Activated CD4-positive, alpha-beta memory T cell treated with anti-CD3 and anti-CD28 coated beads, Interleukin-2, amount 10 ng/mL, durations not matched to agents 7 days and 5 days (primary cell): ENCODE measurements around the gene RPL9. TPM values are rescaled to one million over a fixed set of nuclear protein-coding genes. Genes with fewer than 3 reads are reported as not detected.
"Not testable (repeated sequence)": the region's sequence is repeated elsewhere in the genome, so short reads cannot be mapped to it uniquely, and the experiment has no call there.

Source experiments
- CTCF ChIA-PET: fragments of 350-600 bp; sonication (Branson Sonifier 250); formaldehyde crosslinking; loops from one replicate; lab custom pipeline; 2021; ENCODE audit warnings: antibody characterized with exemption, inconsistent platforms; lab: Charles Lee
- POLR2A ChIA-PET: fragments of 350-600 bp; sonication (Branson Sonifier 250); formaldehyde crosslinking; loops from one replicate; lab custom pipeline; 2021; ENCODE audit warnings: antibody characterized with exemption; lab: Charles Lee
- DNase-seq: peaks from one replicate; pipeline ENCODE4 v3.0.0-alpha.2; 2020
- H3K27ac Mint-ChIP-seq: one replicate; pipeline ENCODE4 v1.8.0; 2021; ENCODE audit warnings: mild to moderate bottlenecking, mixed read lengths
- H3K27me3 Mint-ChIP-seq: one replicate; pipeline ENCODE4 v1.8.0; 2021; ENCODE audit warnings: mixed read lengths
- H3K36me3 Mint-ChIP-seq: one replicate; pipeline ENCODE4 v1.8.0; 2021; ENCODE audit warnings: low read depth, mixed read lengths
- H3K4me1 Mint-ChIP-seq: one replicate; pipeline ENCODE4 v1.8.0; 2021; ENCODE audit warnings: mixed read lengths
- H3K4me3 Mint-ChIP-seq: one replicate; pipeline ENCODE4 v1.8.0; 2021; ENCODE audit warnings: mild to moderate bottlenecking, mixed read lengths
- H3K9me3 Mint-ChIP-seq: one replicate; pipeline ENCODE4 v1.8.0; 2021; ENCODE audit warnings: mixed read lengths
- total RNA-seq, 2 experiments: library from RNA; stranded (reverse); gene quantifications; one replicate each; pipeline ENCODE4 v1.2.3, GENCODE V29; 2021

RPL9 gene
- total RNA-seq, 2 experiments from 2014 or later = 891 to 916 TPM

- CTCF ChIA-PET = interaction anchor here (1.7 kb wide), 1 partner anchor 12 kb away, joined by 7 read pairs; no protein-coding TSS in a partner anchor
- H3K4me3 Mint-ChIP-seq = no peak overlapping the region
- no peak overlapping the region for H3K27ac Mint-ChIP-seq
- POLR2A ChIA-PET = interaction anchor here (1.2 kb wide), 1 partner anchor 12 kb away, joined by 3 read pairs; no protein-coding TSS in a partner anchor
- no peaks in the 10 kb centered on the region for H3K27me3 Mint-ChIP-seq
- H3K36me3 Mint-ChIP-seq = no peaks in the 10 kb centered on the region
- no peak for DNase-seq
- H3K9me3 Mint-ChIP-seq = no peaks in the 10 kb centered on the region
- no peaks in the 10 kb centered on the region for H3K4me1 Mint-ChIP-seq
Observed at GRCh38 chr4:39480902-39481695, 22.4 kb upstream of the RPL9 start.

DNA sequence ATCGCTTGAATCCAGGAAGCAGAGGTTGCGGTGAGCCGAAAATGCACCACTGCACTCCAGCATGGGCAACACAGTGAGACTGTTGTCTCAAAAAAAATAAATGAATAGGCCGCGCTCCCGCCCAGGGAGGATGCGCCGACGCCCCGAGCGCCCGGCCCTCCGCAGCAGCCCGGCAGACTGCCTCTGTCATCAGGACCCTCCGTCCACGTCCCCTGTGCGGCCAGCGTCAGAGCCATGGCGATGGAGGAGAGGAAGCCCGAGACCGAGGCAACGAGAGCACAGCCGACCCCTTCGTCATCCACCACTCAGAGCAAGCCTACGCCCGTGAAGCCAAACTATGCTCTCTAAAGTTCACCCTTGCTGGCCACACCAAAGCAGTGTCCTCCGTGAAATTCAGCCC lies 21.5 kb upstream of the RPL9 start:
- CTCF ChIA-PET = interaction anchor here (1.7 kb wide), 1 partner anchor 11 kb away, joined by 7 read pairs; no protein-coding TSS in a partner anchor
- Mint-ChIP-seq H3K4me1 (no peaks in the 10 kb centered on the region), H3K36me3 (no peaks in the 10 kb centered on the region), H3K4me3 (no peak overlapping the region), H3K27ac (no peak overlapping the region), H3K27me3 (no peaks in the 10 kb centered on the region), H3K9me3 (no peaks in the 10 kb centered on the region)
- DNase-seq = no peak
- POLR2A ChIA-PET = interaction anchor here (1.2 kb wide), 1 partner anchor 11 kb away, joined by 3 read pairs; no protein-coding TSS in a partner anchor

DNA sequence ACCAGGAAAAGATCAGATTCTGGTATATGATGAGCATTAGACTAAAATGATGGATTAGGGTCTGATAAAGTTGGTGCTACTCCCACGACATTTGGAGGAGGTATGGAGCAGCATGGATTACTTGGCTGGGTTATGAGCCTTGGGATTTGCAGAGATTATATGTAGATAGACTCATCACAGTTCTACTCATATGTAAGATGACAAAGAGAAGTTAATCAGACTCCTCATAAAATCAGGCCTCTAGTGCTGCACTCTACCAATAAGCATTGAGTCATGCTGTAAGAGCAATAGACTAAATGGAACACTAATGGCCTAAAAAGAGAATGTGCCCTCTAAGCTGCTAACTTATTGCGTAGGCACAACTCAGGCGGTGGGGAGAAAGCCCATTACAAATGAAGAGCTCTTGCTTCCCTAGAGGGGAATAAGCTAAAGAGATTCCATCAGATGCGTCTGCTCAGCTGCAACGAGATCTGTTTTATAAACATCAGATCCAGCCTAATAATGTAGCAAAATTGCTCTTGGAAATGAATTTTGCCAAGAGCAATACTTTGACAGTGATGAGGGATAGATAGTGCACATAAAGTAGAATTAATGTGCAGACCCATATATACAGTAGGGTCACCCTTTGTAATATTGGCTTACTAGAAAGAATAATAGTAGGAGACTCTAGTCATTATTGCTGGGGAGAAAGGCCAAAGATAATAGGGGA lies 17.6 kb upstream of the RPL9 start:
- no peaks in the 10 kb centered on the region for H3K4me1 Mint-ChIP-seq
- H3K27me3 Mint-ChIP-seq = no peaks in the 10 kb centered on the region
- peaks cover 4% of the 10 kb centered on the region for H3K36me3 Mint-ChIP-seq
- no peak overlapping the region for H3K27ac Mint-ChIP-seq
- DNase-seq = no peak
- POLR2A ChIA-PET = no interaction called here
- CTCF ChIA-PET = no interaction called here
- no peaks in the 10 kb centered on the region for H3K9me3 Mint-ChIP-seq
- no peak overlapping the region for H3K4me3 Mint-ChIP-seq

DNA sequence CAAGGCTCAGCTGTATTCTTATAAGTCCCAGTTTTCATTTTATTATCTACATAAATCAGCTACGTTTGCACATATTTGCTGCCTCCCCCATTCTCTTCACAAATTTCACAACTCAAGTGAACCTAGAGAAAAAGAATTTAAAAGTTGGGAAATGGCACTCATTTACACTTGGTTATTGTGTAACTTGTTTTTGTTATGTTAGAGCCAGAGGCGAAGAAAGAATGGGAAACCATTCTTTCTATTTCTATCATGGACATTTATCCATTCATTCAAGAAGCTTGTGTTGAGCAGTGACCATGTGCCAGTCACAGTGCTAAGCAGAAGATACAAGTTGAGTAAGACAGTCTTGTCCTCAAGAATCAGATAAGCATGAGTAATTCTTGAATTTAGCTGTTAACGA lies 13.7 kb upstream of the RPL9 start:
- Mint-ChIP-seq H3K9me3 (no peaks in the 10 kb centered on the region), H3K27ac (no peak overlapping the region), H3K4me1 (peaks cover 6% of the 10 kb centered on the region), H3K27me3 (no peaks in the 10 kb centered on the region), H3K4me3 (no peak overlapping the region), H3K36me3 (peaks cover 12% of the 10 kb centered on the region)
- DNase-seq = no peak
- ChIA-PET POLR2A (no interaction called here), CTCF (no interaction called here)

- CTCF ChIA-PET = interaction anchor here (2.1 to 2.3 kb wide), 2 partner anchors 11 to 505 kb away, joined by 11 to 28 read pairs; partner anchors contain the start of genes LIAS and RPL9
- Mint-ChIP-seq H3K4me1 (peaks cover 6% of the 10 kb centered on the region), H3K9me3 (no peaks in the 10 kb centered on the region), H3K27ac (no peak overlapping the region), H3K27me3 (no peaks in the 10 kb centered on the region), H3K36me3 (peaks cover 14% of the 10 kb centered on the region), H3K4me3 (no peak overlapping the region)
- DNase-seq = no peak
- POLR2A ChIA-PET = interaction anchor here (3.8 kb wide), 1 partner anchor 11 kb away, joined by 24 read pairs; the partner anchor contains the start of genes LIAS and RPL9
Observed at GRCh38 chr4:39470402-39470801, 11.7 kb upstream of the RPL9 start.

- Mint-ChIP-seq H3K4me3 (no peak overlapping the region), H3K27ac (peak overlapping the region; percentile 38), H3K27me3 (no peaks in the 10 kb centered on the region), H3K4me1 (peaks cover 12% of the 10 kb centered on the region), H3K36me3 (peaks cover 20% of the 10 kb centered on the region), H3K9me3 (no peaks in the 10 kb centered on the region)
- POLR2A ChIA-PET = interaction anchor here (0.6 to 3.8 kb wide), 11 partner anchors 11 to 587 kb away, joined by 3 to 24 read pairs (median 3); partner anchors contain the start of genes LIAS, N4BP2, PDS5A and RPL9
- no peak for DNase-seq
- CTCF ChIA-PET = interaction anchor here (0.7 to 2.3 kb wide), 24 partner anchors 10 to 710 kb away, joined by 3 to 28 read pairs (median 5); partner anchors contain the start of genes LIAS, PDS5A, RPL9 and SMIM14
Observed at GRCh38 chr4:39469429-39470077, 10.8 kb upstream of the RPL9 start.

DNA sequence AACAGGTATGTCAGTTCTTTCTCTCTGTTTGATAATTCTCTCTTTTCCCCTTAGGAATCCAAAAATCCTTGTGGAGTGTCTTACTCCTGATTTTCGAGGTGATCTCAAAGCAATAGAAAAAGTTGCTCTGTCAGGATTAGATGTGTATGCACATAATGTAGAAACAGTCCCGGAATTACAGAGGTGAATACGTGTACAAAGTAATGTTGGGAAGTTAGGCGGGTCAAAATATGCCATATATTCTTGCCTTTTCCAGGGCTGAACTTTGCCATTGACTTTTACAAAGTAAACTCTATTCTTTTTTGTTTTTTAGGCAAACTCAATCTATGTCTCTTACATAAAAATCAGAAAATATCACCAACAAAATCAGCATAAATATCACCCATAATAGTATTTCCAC lies 8.7 kb upstream of the RPL9 start:
- Mint-ChIP-seq H3K27ac (no peak overlapping the region), H3K9me3 (no peaks in the 10 kb centered on the region), H3K27me3 (no peaks in the 10 kb centered on the region), H3K4me1 (peaks cover 13% of the 10 kb centered on the region), H3K4me3 (no peak overlapping the region), H3K36me3 (peaks cover 25% of the 10 kb centered on the region)
- CTCF ChIA-PET = no interaction called here
- POLR2A ChIA-PET = interaction anchor here (1.2 to 1.3 kb wide), 2 partner anchors 9 to 230 kb away, joined by 3 to 4 read pairs; partner anchors contain the start of gene UBE2K
- no peak for DNase-seq

- ChIA-PET CTCF (no interaction called here), POLR2A (interaction anchor here (1.1 to 1.3 kb wide), 3 partner anchors 9 to 231 kb away, joined by 3 to 4 read pairs (median 3); partner anchors contain the start of gene UBE2K)
- no peak overlapping the region for H3K4me3 Mint-ChIP-seq
Observed at GRCh38 chr4:39466747-39467146, 8.0 kb upstream of the RPL9 start.

DNA sequence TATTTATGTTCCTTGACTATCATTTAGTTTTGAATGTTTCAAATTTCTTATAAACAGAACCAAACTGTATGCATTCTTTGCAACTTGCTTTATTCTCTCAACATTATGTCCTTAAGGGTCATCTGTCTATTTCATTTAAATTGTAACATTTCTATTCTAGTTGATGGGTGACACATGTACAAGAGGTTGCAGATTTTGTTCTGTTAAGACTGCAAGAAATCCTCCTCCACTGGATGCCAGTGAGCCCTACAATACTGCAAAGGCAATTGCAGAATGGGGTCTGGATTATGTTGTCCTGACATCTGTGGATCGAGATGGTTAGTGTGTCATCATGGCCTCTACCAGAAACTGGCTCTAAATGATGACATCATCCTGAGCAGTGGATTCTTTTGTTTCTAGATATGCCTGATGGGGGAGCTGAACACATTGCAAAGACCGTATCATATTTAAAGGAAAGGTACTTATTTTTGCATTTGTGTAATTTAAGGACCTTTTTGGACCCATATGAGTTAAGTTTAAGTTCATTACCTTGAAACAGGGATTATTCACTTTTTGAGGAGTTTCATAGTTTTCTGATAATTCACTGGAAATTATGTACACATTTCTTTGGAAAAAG lies 6.3 kb upstream of the RPL9 start:
- H3K4me1 Mint-ChIP-seq = peaks cover 26% of the 10 kb centered on the region
- H3K9me3 Mint-ChIP-seq = no peaks in the 10 kb centered on the region
- ChIA-PET CTCF (interaction anchor here (0.6 kb wide), 1 partner anchor 420 kb away, joined by 5 read pairs; no protein-coding TSS in a partner anchor), POLR2A (interaction anchor here (1.5 kb wide), 1 partner anchor 511 kb away, joined by 3 read pairs; no protein-coding TSS in a partner anchor)
- no peak for DNase-seq
- H3K4me3 Mint-ChIP-seq = no peak overlapping the region
- no peaks in the 10 kb centered on the region for H3K27me3 Mint-ChIP-seq
- no peak overlapping the region for H3K27ac Mint-ChIP-seq
- H3K36me3 Mint-ChIP-seq = peaks cover 18% of the 10 kb centered on the region

More at GRCh38 chr4:39466747-39467146, 8.0 kb upstream of the RPL9 start:
- Mint-ChIP-seq H3K9me3 (no peaks in the 10 kb centered on the region), H3K27me3 (no peaks in the 10 kb centered on the region), H3K36me3 (peaks cover 25% of the 10 kb centered on the region), H3K4me1 (peaks cover 13% of the 10 kb centered on the region), H3K27ac (no peak overlapping the region)
- no peak for DNase-seq

GRCh38 chr4:39458161-39458504 lies 589 bp downstream of the RPL9 start:
- ChIA-PET POLR2A (interaction anchor here (0.7 to 6.4 kb wide), 24 partner anchors 8 to 599 kb away, joined by 3 to 73 read pairs (median 4); partner anchors contain the start of genes N4BP2, PDS5A, RFC1 and SMIM14), CTCF (interaction anchor here (0.6 to 3.8 kb wide), 4 partner anchors 10 to 773 kb away, joined by 3 to 28 read pairs (median 3); no protein-coding TSS in a partner anchor)
- not testable (repeated sequence) for DNase-seq, H3K9me3 Mint-ChIP-seq, H3K27me3 Mint-ChIP-seq
- Mint-ChIP-seq H3K4me1 (peaks cover 48% of the 10 kb centered on the region), H3K36me3 (peaks cover 51% of the 10 kb centered on the region), H3K4me3 (peak overlapping the region; percentile 92), H3K27ac (peak overlapping the region; percentile 95)

- Mint-ChIP-seq H3K4me1 (peaks cover 48% of the 10 kb centered on the region), H3K9me3 (no peaks in the 10 kb centered on the region), H3K27ac (peak overlapping the region; percentile 49), H3K4me3 (peak overlapping the region; percentile 92), H3K27me3 (no peaks in the 10 kb centered on the region), H3K36me3 (peaks cover 61% of the 10 kb centered on the region)
- POLR2A ChIA-PET = interaction anchor here (1.0 to 6.4 kb wide), 10 partner anchors 9 to 600 kb away, joined by 4 to 73 read pairs (median 18); partner anchors contain the start of genes N4BP2, RFC1, SMIM14 and UBE2K
- no peak for DNase-seq
- CTCF ChIA-PET = interaction anchor here (0.9 to 1.2 kb wide), 2 partner anchors 10 to 55 kb away, joined by 3 to 5 read pairs; no protein-coding TSS in a partner anchor
Observed at GRCh38 chr4:39456946-39457763, 1.6 kb downstream of the RPL9 start.
